GM12878 (cell line): ENCODE data around the gene NEK3.

ENCODE experiments used
- CEBPB ChIP-seq, 2 experiments: fragments of 150-350 bp in 1 of 2; IDR thresholded peaks; 2 replicates each; pipeline ENCODE4 v1.6.1; 2012 to 2014; ENCODE audit warnings: low read depth in 2 of 2, low read length in 2 of 2, borderline replicate concordance in 1 of 2, inconsistent platforms in 1 of 2
- FOXM1 ChIP-seq: IDR thresholded peaks from 2 replicates; pipeline ENCODE4 v1.6.1; 2012; ENCODE audit warnings: low read depth, mild to moderate bottlenecking, inconsistent platforms, low read length, moderate library complexity
- JUND ChIP-seq: IDR thresholded peaks from 2 replicates; pipeline ENCODE4 v1.6.1; 2012; ENCODE audit warnings: low read depth, mild to moderate bottlenecking, low read length, improper control_type of control experiment, moderate library complexity
- KDM1A ChIP-seq: fragments of 200-600 bp; sonication (generic); IDR thresholded peaks from 2 replicates; pipeline ENCODE4 v1.6.1; 2016; ENCODE audit warnings: borderline replicate concordance
- RBBP5 ChIP-seq: fragments of 200-600 bp; sonication (generic); conservative IDR thresholded peaks from 2 replicates; pipeline ENCODE4 v1.6.1; 2016
- SMC3 ChIP-seq: IDR thresholded peaks from 2 replicates; pipeline ENCODE4 v1.6.1; 2011; ENCODE audit warnings: low read length, improper control_type of control experiment, borderline replicate concordance
- SP1 ChIP-seq: IDR thresholded peaks from one replicate; pipeline ENCODE4 v1.6.1; 2011; ENCODE audit warnings: low read depth, low read length
- TF ChIP-seq, protein P1 (sequence below), 3 experiments: IDR thresholded peaks in 2 of 3; conservative IDR thresholded peaks in 1 of 3; 2 replicates each; pipeline ENCODE4 v1.5.1; 2011; ENCODE audit warnings: low read depth in 3 of 3, low read length in 3 of 3, mild to moderate bottlenecking in 3 of 3, control low read depth in 2 of 3, moderate library complexity in 2 of 3, inconsistent platforms in 1 of 3, mixed read lengths in 1 of 3; ENCODE audit not compliant: control insufficient read depth in 2 of 3, insufficient read depth in 1 of 3; ENCODE audit errors: extremely low read depth in 1 of 3
- TF ChIP-seq, protein P2 (sequence below): IDR thresholded peaks from 2 replicates; pipeline ENCODE4 v1.6.1; 2012; ENCODE audit warnings: low read depth, low read length, improper control_type of control experiment

DNA sequence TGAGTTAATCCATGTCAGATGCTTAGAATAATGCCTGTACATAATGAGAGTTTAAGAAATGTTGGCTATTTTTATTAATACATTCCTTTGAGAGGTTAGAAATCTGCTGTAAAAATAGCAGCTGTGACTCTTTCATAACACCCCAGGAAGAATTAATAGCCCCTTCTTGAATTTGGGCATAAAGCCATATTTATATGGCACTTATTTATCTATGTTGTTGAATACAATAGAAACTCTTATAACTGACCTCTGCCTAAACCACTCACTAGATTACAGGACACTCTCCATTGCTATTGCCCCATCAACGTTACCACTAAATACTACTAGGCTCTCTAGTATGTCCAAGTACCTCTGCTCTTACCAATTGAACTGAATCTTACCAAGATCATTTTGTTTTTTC is 46.8 kb downstream of the NEK3 start:
- TF ChIP-seq JUND (no peak), CEBPB (IDR thresholded peaks at IDR 0.05; ENCODE audit: borderline replicate concordance in 1 of 2, low read depth in 2 of 2, low read length in 2 of 2) (no peak), SP1 (no peak), RBBP5 (no peak), SMC3 (no peak), KDM1A (no peak), FOXM1 (no peak)
- TF ChIP-seq, protein P1, sequence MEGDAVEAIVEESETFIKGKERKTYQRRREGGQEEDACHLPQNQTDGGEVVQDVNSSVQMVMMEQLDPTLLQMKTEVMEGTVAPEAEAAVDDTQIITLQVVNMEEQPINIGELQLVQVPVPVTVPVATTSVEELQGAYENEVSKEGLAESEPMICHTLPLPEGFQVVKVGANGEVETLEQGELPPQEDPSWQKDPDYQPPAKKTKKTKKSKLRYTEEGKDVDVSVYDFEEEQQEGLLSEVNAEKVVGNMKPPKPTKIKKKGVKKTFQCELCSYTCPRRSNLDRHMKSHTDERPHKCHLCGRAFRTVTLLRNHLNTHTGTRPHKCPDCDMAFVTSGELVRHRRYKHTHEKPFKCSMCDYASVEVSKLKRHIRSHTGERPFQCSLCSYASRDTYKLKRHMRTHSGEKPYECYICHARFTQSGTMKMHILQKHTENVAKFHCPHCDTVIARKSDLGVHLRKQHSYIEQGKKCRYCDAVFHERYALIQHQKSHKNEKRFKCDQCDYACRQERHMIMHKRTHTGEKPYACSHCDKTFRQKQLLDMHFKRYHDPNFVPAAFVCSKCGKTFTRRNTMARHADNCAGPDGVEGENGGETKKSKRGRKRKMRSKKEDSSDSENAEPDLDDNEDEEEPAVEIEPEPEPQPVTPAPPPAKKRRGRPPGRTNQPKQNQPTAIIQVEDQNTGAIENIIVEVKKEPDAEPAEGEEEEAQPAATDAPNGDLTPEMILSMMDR (IDR thresholded peaks at IDR 0.05 in 2 of 3, conservative IDR thresholded peaks at IDR 0.05 in 1 of 3; ENCODE audit: control insufficient read depth in 2 of 3, extremely low read depth in 1 of 3, insufficient read depth in 1 of 3, low read depth in 3 of 3, low read length in 3 of 3), result no peak
- TF ChIP-seq, protein P2, sequence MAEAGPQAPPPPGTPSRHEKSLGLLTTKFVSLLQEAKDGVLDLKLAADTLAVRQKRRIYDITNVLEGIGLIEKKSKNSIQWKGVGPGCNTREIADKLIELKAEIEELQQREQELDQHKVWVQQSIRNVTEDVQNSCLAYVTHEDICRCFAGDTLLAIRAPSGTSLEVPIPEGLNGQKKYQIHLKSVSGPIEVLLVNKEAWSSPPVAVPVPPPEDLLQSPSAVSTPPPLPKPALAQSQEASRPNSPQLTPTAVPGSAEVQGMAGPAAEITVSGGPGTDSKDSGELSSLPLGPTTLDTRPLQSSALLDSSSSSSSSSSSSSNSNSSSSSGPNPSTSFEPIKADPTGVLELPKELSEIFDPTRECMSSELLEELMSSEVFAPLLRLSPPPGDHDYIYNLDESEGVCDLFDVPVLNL, result no peak
